GM18861 (cell line): ENCODE data around the gene PTCD3.

Experiments used
- ATAC-seq: cut with Tn5 transposase; IDR thresholded peaks from one replicate; pipeline ENCODE4 v1.9.1; 2021; ENCODE audit not compliant: unreplicated experiment

PTCD3 gene

DNA sequence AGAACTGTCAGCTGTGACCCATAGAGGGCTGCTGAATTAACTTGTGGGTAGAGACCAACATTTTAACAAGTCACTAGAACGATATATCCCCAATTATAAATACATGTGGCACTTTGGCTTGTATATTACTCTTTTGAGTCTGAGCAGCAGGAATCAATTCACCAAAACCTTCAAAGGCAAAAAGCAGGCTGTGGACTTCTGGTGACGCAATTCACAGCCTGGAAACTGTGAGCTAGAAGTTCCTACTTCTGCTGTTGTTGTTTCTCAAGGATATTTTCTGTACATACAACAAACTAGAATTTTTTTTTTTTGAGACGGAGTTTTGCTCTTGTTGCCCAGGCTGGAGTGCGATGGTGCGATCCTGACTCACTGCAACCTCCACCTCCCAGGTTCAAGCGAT is 37.3 kb downstream of the PTCD3 start:
- no peak for ATAC-seq

DNA sequence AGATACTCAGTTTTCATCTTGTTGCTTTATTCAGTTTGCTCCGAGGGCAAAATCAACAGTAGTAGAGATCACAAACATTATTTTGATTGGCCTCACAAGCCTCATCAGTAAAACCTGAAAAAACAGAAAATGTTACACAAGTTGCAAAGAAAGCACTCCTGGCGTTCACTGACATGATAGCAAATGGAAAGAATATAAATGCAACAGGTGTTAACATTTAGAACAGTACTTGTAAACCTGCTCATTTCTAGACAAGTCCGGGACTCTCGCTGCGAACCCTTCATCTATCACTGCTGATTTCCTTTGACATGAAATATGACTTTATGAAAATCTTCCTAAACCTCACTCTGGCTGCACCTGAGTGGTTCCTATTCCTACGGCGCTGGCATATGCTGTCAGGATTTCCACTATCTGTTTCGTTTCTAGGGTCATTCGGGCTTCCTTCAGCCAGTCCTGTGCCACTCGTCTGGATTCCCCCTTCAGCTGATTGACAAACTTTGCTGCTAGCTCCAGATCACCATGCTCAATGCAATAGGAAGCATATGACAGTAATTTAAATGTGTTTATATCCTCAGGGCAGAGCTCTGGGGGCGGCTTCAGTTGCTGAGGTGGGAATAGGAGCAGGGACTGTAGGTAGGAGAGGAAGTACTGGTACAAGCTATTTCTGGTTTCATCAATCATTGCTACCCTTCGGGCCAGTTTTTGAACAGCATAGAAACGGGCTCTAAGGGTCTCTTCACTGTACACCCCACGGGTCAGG is 38.1 kb downstream of the PTCD3 start:
- no peak for ATAC-seq

- no peak for ATAC-seq
Measured at GRCh38 chr2:86147793-86148192, 41.8 kb downstream of the PTCD3 start.

DNA sequence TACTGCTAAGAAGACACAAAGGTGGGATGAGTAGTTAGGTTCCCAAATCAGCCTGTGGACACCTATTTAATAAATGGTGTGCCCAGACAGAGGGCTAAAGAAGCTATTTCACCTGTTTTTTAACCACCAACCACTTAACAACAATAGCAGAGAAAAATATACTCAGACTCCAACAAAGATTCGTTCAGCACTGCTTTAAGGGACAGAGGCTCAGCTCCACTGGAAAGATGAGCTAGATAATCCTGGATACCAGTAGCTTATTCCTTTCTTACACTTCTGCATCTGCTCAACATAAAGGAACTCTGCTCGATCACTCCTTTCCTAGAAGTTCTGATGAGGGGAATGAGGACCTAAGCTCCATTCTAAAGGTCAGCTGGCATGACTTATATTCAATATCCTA is 44.5 kb downstream of the PTCD3 start:
- ATAC-seq = no peak

- ATAC-seq = no peak
Measured at GRCh38 chr2:86157009-86157556, 51.0 kb downstream of the PTCD3 start.

- no peak for ATAC-seq
Measured at GRCh38 chr2:86158286-86158685, 52.3 kb downstream of the PTCD3 start.

DNA sequence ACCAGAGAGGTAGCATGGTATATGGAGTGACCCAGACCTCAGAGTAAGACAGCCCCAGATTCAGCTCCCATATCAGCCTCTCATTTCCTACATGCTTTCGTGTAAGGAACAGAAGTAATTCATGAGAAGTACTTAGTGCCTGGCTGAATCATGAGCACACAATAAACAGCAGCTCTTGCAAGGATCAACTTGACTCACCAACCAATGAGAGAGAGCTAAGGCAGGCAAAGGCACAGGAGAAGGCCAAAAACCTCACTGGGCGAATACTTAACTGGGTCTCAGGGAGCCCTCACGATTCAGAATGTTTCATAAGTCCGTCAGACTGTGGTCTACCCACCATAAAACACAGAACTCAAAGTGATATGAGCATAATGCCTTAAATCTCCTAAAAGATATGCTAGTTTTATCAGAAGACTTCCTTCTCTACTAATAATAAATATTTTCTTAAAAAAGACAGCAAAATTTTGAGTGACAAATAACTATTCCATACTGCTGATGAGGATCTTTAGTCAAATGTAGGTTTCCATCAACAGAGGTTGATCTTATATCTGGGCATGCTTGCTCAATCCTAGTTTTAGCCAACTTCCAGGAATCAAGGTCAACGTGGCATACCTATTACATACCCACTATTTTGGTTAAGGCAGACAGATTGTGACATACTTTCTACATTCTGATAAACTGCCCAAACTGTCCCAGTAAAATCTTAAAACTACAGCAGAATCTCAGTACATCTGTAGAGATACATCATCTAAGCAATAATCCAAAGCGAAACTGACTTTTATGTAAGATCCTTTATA is 54.3 kb downstream of the PTCD3 start:
- no peak for ATAC-seq

DNA sequence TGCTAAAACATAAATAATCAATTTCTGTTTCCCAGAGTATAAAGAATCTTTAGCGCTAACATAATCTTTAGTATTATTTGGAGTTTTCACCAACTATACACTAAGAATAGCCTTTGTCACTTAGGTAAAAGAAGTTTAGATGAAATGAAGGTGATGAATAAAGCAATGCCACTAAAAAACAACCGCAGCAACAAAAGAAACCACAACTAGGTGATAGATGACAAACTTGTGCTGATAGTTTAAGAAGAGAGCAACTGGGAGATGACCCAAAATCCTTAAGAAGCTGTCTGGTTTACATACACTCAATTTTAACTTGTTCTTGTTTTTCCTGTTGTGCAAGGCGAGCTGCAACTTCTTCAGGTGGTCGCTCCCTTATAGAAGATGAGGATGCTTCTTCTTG is 64.4 kb downstream of the PTCD3 start:
- ATAC-seq = no peak

- ATAC-seq = no peak
Measured at GRCh38 chr2:86171295-86171694, 65.3 kb downstream of the PTCD3 start.

- no peak for ATAC-seq
Measured at GRCh38 chr2:86172610-86173009, 66.6 kb downstream of the PTCD3 start.

DNA sequence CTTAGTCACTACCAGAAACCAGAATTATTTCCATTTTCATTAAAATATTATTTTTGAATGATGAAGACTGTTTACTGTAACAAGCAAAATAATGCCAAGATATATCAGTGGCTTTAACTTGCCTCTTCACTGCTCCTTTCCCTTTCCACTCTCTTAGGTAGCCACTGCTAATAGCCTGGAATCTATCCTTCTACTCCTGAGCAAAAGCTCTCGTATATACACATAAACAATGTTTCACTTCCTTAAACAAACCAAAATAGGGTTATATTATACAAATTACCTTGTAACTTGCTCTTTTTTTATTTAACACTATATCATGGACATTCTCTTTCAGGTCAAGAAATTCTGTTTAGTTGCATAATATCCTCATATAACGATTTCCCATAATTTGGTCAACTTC is 68.4 kb downstream of the PTCD3 start:
- ATAC-seq = no peak

DNA sequence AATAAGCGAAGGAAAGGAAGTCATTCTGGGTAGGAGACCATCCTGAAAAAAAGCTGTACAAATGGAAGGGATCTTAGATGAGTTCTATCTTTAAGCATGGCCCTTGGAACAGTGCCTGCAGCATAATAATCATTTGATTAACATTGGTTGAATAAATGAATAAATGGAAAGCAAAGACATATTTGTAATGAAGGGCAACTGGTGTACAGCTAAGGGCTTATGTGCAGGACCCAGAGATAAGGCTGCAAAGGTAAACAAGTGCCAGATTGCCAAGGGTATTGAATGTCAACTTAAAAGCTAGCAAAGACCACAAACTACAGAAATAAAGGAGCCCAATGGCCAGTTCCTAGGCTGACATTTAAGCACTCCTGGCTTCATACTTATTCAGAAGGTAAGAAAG is 69.8 kb downstream of the PTCD3 start:
- no peak for ATAC-seq

DNA sequence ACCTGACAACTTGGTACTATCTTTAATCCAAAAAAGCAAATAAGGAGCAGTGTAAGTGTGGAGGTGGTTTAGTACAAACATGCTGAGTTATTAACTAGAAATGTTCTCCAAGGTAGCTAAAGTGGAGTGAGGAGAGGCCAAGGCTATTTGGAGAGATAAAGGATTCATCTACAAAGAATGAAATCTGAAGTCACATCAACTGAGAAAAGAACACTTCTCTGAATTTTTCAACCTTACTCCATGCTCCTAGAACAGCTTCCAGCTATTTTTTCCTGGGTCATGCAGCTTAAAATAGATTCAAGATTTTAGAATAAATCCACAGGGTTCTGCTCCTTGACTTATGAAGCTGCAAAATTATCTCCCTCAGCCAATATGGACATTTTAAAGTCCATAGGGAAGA is 70.6 kb downstream of the PTCD3 start:
- no peak for ATAC-seq

DNA sequence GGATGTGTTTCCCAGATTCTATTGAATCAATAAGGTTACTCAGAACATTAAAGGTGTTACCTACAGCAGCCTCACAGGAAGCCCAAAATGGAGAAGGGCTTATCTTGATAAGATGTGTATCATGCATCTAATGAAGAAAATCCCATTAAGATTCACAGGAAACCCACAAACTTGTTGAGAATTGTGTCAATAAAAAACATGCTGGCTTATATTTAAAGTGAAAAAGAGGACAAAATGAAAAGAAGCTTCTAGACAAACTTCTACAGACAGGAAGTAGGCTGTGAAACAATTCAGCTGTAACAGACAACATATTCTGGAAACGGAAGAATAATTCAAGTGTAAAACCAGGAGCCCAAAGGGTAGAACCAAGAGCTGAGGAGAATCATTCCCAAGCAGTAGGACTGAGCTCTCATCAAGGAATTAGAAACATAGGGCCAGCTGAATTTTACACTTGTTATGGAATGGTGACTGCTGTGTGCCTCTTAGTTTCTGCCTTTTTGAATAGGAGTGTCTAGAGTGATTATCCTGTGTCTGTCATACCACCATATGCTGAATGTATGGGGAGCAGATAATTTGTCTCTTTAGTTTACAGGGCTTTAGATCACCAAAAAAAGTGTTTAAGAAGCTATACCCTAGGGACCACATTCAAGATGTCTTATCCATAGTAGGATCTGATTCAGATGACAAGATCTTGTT is 79.6 kb downstream of the PTCD3 start:
- ATAC-seq = no peak

DNA sequence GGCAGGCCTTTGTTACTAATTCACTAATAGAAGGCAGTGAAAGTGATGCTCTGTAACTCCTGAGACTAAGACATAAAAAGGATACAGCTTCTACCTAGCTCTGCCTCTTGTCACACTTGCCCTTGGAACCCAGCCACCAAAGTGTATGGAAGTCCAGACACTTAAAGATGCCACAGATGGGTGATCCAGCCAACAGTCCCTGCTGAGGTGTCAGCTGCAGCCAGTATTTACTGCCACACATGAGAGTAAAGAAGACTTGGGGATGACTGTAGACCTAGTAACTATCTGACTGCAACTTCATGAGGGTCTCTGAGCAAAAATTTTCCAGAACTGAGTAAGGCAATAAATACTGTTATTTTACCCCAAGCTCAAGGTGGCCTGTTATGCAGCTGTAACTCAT is 80.4 kb downstream of the PTCD3 start:
- no peak for ATAC-seq

- ATAC-seq = no peak
Measured at GRCh38 chr2:86189782-86190416, 83.9 kb downstream of the PTCD3 start.
